ENCODE results near the gene SLC7A10. TPM values are rescaled to one million over a fixed set of nuclear protein-coding genes. Genes with fewer than 3 reads are reported as not detected.
"Not testable (repeated sequence)": the region's sequence is repeated elsewhere in the genome, so short reads cannot be mapped to it uniquely, and the experiment has no call there.

The SLC7A10 gene
- total RNA-seq, 1 experiment from 2014 or later: not detected

DNA sequence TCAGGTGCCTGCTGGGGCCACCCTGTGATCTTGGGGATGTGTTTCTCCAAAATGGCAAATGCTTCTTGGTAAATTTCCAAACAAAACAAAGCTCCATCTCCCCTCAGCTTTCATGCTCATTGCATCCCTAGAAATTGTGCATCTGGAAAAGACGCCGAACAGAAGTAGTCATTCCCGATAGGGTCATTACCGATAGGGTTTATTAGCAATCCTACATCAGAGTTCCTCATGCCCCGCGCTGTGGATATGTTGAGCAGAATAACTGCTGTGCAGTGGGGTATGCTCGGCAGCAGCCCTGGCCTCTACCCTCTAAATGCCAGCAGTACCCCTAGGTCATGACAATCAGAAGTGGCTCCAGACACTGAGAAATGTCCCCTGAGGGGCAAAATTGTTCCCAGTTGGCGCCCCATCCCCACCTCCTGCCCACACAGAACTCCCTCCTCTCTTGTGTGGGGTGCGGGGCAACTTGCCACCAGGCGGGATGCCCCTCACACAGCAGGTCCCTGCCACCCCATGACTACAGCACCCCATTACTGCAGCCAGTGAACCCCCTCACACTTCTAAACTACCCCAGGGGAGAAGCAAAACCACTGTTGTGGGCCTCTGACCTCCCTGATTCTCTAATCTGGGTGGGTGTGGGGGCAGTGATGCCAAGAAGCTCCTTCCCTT, 13.0 kb upstream of the SLC7A10 start:
- no peak for DNase-seq (ENCODE audit: low spot score)

DNA sequence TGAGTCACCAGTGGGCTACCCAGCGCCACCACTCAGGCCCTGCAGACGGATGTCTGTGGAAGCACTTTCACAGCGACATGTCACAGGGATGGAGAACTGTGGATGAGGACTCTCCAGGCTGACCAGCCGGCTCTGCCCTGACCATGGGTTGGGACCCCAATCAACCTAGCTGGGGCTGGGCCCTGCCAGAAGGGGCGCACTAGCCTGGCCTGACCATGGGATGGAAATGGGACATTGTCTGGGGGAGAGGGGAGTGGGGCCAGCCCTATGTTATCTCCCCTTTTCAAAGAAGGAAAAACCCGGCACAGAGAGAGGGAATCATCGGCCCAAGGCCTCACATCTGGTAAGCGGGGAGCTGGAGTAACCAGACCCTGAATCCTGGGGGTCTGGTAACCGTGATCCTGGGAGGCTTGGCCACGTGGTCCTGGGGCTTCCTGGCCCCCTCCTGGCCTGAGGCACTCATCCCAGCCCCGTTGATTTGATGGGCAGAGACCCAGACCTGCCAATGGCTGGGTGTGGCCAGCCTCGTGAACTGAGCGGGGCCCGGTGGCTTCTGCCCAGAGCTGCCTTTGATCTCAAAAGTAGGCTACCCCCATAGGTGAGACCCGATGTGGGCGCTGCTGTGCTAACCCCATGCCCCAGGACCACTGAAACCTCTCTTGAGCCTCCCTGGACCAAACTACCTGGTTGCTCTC, 11.2 kb upstream of the SLC7A10 start:
- no peak for DNase-seq (ENCODE audit: low spot score)

DNA sequence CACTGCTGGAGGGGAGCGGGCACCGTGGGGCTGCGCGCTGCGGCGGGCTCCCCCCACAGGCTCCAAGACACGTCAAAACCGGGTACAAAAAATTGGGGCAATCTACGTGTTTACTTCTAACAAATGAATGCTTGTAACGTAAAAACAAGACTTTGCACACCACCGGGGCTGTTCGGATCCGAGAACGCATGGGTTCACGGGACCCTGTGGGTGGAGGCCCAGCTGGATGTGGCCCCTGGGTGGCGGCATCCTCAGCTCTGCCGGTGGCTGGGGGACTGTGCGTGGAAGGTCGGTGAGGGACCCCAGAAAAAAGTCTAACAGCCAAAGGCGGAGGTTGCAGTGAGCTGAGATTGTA, 10.3 kb upstream of the SLC7A10 start:
- DNase-seq (ENCODE audit: low spot score): no peak

DNA sequence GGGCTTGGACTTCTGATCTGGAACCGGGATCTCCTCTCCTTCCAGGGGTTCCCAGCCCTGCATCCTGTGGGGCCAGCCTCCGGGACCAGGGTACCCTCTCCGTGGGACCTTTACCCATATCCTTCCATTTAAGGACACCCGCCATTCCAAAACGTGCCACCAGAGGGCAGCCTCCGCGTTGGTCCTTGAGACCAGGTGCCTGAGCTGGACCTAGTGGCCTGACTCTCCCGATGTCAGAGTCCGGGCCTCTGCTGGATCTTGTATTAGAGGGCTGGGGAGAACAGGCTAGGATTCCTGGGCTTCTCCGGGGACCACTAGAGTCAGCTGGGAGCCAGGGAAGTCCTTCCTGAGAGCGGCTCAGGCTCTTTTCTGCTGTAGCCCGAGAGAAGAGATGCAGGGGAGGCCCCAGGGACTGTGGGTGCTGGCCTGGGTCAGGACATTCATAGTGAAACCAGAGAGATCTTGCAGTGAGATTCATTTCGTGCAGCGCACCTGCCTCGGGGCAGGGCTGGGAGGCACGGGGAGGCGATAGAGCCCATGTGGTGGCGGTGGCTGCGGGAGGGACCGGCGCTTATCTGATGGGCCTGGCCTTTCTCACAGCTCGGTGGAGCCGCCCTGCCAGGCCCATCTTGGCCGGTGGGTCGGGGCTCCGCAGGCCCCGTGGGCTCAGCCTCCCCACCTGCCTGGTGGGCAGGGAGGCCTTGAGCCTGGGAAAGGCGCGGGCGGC, 9.8 kb upstream of the SLC7A10 start:
- DNase-seq (ENCODE audit: low spot score): peak; percentile 56

DNA sequence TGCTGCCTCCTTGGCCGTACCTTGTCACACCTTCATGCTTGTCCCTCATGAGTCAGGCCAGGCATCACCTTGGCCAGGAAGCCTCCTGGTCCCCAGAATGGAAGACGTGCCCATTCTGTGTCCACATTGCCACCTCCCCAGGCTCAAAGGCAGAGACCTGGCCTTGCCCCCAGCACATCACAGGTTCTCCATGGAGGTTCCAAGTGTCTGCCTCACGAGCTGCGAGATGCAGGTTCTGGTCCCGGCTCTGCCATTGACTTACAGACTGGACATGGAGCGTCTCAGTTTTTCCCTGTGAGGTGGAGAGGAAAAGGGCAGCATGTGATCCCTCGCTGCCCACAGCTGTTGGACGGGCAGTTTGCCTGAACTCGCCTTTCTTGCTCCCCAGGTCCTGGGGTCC, 9.1 kb upstream of the SLC7A10 start:
- DNase-seq (ENCODE audit: low spot score): no peak

DNA sequence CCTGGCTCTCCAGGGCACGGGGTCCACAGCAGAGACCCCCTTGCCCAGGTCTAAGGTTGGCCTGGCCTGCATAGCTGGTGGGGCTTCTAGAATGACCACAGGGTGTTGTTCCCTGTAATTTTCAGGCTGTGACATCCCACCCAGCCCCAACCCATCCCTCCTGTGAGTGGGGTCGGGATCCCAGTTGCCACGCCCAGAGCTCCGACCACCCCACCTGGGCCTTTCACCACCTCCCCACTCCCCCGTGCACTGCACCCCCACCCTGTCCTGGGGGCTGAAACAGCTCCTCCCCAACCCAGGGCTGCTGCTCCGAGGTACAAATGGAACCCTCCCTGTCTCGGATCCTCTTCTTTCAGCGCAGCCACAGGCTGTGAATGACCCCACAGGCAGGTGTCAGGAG, 8.4 kb upstream of the SLC7A10 start:
- no peak for DNase-seq (ENCODE audit: low spot score)

DNA sequence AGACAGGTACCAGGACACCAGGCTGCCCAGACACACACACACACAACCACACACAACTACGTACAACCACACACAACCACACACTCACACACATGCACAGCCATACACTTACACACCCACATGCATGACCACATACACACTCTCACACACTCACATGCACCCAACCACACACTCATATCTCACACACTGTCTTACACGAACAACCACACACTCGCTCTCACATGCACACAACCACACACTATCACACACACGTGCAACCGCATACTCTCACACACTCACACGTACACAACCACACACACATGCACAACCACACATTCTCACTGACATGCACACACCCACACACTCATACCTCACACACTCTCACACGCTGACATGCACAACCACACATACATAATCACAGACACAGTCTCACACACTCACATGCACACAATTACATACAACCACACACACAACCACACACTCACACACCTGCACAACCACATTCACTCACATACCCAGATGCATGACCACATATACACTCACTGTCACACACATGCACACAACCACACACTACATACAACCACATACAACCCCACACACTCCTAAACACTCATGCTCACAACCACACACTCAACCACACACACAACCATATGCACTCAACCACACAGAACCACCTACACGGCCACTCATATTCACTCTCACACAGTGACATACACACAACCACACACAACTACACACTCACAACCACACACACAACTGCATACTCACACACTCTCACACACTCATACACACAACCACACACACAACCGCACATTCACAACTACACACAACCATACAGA, 7.6 kb upstream of the SLC7A10 start:
- DNase-seq (ENCODE audit: low spot score): no peak

DNA sequence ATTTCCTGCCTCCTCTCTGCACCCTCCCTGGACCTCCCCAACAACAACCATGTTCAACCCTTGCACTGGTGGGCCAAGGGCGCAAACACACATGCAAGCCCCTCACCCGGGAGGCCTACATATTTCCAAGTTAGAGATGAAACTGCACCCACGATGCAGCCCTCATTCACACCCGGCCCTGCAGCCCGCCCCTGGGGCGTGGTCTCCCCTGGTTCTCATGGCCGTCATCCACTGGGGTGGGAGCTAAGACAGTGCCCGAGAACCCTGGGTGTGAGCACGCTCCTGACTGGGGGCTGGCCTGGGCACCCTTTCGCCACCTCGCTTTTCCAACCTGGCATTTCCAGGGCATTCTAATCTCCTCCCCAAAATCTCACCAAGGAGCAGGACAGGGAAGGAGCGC, 7.0 kb upstream of the SLC7A10 start:
- no peak for DNase-seq (ENCODE audit: low spot score)

DNA sequence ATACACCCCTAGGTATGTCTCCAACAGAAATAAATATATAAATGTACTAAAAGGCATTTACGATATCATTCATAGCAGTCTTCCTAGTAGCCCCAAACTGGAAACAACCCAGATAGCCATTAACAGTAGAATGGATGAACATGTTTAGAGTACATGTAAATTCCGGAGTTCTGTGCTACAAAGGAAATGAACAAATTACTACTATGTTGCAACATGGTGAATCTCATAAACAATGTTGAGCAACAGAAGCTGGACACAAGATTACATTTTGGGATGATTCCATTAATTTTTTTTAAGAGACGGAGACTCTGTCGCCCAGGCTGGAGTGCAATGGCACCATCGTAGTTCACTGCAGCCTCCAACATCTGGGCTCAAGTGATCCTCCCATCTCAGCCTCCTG, 5.9 kb upstream of the SLC7A10 start:
- no peak for DNase-seq (ENCODE audit: low spot score)

DNA sequence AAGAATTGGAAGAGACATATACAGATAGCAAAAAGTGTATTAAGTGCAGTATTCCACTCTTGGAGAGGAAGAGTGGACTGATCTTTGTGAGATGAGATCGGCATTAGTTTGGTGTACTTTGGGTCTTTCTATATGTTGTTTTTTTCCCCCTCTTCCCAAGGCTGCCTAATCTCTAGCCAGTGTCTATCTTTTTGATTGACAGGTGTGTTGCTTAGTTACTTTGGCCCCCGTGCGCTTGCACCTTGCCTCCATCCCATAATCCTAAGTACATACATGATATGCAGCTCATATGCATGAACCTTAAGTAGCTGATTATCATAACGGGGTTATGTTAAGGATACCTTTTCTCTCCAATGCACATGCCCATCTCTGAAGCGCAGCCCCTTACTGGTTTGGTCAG, 4.3 kb upstream of the SLC7A10 start:
- no peak for DNase-seq (ENCODE audit: low spot score)

DNA sequence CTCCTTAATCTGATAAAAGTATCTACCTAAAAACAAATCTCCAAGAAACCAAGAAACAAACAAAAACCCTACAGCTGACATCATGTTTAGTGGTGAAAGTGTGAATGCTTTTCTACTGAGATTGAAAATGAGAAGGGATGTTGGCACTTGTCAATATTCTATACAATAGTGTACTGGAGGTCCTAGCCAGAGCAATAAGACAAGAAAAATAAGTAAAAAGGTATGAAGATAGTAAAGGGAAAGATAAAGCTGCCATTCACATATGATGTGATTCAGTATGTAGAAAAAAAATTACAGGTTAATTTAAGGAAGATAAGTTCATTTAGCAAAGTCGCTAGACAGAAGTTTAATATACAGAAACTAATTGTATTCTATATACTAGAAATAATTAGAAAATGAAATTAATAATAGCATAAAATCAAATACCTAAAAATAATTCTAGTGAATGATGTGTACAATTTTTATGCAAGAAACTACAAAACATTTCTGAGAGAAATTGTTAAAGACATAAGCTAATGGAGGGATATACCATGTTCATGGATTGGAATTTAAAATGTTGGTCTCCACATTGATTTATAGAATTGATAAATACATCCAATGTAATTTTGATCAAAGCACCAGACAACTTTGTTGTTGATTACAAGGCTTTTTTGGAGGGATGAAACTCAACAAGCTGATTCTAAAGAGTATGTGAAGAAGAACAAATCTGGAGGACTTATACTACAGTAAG, 2.4 kb upstream of the SLC7A10 start:
- DNase-seq (ENCODE audit: low spot score): no peak

DNA sequence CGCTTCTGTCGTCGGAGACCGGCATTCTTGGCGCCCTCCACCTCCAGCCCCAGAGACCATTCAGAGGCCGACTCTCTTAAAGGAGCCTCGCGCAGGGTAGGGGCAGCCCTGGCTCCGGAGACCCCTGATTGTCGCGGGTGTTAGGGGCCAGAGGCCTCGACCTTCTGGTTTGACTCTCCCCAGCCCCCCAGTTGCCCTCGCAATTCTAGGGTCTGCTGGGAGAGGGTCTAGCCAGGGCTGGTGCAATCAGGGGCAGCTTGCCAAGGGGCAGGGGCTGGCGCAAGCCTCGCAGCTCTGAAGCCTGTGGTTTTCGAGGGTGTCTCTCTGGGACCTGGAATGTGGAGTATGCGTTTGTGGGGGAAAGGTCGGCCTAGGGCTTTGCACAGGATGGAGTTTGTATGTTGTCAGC, 1.6 kb upstream of the SLC7A10 start:
- DNase-seq (ENCODE audit: low spot score): no peak

DNA sequence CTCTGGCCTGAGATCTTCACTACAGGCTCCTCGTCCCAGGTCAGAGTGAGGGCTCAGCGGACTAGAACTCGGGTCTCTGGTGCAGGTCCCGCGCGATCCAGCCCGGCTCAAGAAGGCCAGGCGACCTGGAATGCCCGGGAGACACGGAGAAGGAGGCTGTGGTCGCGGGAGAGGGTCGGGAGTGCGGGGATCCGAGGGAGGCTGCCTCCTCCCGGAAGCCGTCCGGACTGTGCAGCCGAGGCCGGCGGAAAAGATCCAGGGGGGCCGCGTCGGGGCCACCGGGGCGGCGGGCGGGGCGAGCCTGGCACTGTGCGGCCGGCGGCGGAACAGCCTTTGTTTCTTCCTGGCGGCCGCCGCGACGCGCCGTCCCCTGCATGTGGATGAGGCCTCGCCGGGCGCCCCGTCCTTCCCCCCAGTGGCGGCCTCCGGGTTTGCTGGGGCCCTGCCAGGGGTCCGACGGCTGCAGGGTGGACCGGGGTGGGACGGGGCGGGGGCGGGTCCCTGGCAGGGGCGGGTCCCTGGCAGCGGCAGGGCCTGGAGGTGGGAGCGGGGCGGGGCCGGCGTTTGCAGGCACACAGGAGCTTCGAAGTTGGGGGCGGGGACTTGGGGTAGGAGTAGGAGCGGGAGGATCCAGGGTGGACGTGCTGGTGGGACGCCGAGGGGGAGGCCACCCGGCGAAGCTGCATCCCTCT, 1.0 kb upstream of the SLC7A10 start:
- DNase-seq (ENCODE audit: low spot score): no peak

DNA sequence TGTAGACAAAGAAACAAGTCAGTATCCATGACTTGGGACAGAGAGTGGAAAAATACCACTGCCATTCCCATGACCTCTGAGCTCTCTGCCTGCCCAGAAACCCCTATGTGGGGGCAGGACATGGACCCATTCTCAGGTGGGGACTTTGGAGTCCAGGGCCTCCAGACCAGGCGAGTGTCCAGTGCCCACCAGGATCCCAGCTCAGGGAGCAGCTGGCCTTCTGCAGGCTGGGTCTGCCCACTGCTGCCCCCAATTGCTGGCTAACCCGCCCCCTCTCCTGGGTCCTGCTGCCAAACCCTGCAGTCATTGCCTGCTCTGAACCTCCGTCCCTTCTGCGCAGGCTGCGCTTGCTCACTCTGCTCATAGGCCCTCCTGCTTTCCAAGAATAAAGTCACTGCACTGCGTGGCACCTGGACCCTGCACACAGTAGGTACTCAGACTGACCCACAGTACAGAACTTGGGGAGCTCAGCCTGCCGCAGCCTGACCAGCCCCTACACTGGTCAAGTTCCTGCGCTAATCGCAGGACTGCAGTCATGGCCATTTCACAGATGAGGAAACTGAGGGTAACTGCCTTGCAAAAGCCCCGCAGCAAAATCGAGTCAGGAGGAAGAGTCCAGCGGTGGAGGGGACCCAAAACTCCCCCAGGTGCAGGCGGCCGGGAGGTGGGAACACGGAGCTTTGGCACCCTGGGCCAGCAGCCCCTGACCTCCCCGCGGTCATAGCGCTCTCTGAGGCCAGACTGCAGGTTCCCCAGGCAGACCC, 774 bp downstream of the SLC7A10 start:
- no peak for DNase-seq (ENCODE audit: low spot score)

DNA sequence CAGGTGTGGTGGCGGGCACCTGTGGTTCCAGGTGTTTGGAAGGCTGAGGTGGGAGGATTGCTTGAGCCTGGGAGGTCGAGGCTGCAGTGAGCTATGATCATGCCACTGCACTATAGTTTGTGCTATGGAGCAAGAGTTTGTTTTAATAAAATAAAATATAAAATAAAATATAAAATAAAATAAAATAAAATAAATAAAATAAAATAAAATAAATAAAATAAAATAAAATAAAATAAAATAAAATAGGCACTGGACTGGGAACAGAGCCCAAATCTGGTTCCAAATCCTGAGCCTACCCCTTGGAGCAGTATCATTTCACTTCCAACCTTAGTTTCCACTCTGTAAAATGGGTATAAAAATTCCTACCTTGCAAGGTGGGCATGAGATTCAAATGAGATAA, 3.4 kb downstream of the SLC7A10 start:
- DNase-seq (ENCODE audit: low spot score): not testable (repeated sequence)

DNA sequence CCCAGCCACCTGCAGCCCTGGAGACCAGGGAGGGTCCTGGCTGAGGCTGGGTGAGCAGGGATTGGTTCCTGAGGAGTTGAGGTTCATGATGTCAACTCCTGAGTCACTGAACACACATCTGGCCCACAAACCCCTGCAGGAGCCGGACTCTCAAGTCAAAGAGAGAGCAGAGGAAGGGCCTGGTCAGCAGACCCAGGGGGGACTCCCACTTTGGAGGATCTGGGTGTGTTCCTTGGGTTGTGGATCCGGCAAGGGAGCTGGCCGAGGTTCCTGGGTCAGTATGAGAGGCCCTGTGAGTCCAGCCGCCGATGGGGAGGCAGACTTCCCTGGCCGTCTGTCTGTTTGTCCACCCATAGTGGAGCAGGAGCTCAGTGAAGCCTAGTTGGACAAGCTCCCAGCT, 4.0 kb downstream of the SLC7A10 start:
- peak; percentile 21 for DNase-seq (ENCODE audit: low spot score)

DNA sequence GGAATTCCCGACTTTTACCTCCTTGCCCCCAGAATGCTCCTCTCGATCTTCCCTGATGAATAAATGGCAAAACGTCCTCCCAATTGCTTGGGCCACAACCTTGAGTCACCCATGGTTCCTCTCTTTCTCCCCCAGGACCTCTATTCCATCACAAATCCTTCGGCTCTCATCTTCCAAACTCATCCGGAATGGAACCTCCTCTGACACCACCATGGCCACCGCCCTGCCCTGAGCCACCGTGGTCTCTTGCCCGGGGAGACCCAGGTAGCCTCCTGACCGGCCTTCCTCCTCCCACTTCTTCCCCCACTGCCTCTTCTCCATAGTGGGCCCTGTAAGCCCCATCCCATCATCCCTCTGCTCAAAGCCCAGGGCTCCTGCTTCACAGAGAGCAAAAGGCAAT, 4.9 kb downstream of the SLC7A10 start:
- DNase-seq (ENCODE audit: low spot score): no peak

DNA sequence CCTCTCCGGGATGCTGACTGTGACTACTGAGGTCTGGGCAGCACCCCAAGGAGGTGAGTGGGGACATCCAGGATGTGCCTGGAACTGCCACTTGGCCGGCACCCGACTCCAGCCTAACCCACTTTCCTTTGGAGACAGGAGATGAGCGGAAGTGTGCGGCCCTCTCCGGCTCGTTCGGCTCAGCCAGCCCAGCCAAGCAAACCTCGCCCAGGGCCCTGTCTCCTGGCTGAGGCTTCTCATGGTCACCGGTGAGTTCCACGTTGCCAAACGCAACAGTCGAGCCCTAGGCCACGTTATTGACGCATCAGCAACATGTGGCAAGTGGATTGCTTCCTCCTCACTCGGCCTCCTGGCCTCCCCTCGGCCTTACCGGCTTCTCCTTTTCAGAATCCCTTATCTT, 5.5 kb downstream of the SLC7A10 start:
- no peak for DNase-seq (ENCODE audit: low spot score)

DNA sequence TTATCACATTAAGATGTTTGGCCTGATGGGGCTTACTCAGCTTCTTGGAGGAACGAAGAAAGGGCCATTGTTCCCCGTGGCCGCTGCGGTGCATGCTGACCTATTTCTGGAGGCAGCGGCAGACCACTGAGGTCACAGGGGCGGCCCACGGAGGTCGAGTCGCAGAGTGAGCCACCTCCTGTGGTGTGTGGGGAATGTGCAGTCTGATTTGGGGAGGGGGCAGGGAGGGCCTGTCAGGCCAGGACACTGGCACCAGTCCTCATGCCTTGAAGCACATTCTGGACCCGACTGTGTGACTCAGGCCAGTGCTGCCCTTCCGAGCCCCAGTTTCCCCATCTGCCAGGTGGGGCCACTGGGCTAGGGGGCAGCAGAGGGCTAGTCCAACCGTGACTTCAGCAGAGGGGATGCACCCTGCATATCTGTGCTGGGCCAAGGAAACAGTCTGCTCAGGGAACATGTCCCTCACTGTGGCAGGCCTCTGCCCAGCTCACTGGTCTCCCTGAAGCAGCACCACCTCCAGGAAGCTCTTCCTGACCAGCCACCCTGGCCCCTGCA, 6.3 kb downstream of the SLC7A10 start:
- peak; percentile 33 for DNase-seq (ENCODE audit: low spot score)

DNA sequence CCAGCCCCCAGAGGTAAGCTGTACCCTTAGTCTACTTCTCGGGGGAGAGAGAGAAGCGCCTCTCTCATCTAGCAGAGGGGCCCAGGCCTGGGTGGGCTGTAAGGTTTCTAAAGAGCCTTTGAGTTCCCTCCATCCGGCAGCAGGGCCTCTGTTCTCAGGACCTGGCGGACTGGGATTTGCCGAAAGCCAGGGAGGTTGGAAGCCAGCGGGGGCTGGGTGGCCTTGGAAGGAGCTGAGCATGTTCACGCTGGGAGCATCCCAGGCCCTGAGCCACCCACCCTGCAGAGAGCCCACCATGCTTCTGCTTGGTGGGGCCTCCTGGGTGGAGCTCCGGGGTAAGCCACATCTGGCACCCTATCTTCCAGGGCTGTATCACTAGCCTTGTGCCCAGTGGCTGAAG, 7.8 kb downstream of the SLC7A10 start:
- DNase-seq (ENCODE audit: low spot score): no peak

Measured in A172 (cell line).